HL-60/S4 treated with phorbol 12-myristate 13-acetate at 8.2 ng/mL for 4 days and 3 days (cell line): ENCODE data around the gene NPBWR2.
"Not testable (repeated sequence)": the region's sequence is repeated elsewhere in the genome, so short reads cannot be mapped to it uniquely, and the experiment has no call there.

ENCODE experiments used
- in situ Hi-C: fragments of 300-500 bp; cut with MboI; formaldehyde crosslinking; loops from 2 replicates; pipeline ENCODE4 v1.15.0; 2022; ENCODE audit warnings: low sequenced_read_pairs

NPBWR2 gene

DNA sequence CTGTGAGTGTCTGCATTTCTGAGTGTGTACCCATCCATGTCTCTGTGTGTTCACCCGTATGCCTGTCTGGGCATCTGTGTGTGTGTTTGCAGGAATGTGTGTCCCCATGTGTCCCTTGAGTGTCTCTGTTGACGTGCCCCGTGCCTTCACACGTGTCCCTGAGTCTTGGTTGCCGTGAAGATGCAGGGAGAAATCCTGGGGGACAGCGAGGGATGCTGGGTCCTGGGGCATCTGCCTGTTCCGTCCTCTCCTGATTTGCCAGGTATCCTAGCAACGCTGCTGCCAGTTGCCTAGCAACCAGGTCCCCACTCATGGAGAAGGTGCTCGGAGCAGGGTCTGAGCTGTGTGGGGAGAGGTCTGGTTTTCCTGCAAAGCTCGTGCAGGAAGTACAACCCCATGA, 17.2 kb downstream of the NPBWR2 start:
- in situ Hi-C loops: no loop called here

DNA sequence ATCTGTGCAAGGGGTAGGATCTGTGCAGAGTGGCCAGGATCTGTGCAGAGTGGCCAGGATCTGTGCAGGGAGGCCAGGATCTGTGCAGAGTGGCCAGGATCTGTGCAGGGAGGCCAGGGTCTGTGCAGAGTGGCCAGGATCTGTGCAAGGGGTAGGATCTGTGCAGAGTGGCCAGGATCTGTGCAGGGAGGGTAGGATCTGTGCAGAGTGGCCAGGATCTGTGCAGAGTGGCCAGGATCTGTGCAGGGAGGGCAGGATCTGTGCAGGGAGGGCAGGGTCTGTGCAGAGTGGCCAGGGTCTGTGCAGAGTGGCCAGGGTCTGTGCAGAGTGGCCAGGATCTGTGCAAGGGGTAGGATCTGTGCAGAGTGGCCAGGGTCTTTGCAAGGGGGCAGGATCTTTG, 18.8 kb downstream of the NPBWR2 start:
- in situ Hi-C loops: not testable (repeated sequence)

DNA sequence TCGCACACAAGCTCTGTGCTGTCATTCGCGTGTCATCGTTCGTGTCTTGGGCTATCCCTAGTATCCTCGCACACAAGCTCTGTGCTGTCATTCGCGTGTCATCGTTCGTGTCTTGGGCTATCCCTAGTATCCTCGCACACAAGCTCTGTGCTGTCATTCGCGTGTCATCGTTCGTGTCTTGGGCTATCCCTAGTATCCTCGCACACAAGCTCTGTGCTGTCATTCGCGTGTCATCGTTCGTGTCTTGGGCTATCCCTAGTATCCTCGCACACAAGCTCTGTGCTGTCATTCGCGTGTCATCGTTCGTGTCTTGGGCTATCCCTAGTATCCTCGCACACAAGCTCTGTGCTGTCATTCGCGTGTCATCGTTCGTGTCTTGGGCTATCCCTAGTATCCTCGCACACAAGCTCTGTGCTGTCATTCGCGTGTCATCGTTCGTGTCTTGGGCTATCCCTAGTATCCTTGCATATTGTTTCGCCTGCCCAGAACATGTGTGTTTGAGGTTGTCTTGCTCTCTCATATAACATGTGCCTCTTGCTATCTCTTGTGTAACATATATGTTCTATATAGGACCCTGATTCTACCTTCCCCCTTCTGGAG, 20.0 kb downstream of the NPBWR2 start:
- in situ Hi-C loops: not testable (repeated sequence)

DNA sequence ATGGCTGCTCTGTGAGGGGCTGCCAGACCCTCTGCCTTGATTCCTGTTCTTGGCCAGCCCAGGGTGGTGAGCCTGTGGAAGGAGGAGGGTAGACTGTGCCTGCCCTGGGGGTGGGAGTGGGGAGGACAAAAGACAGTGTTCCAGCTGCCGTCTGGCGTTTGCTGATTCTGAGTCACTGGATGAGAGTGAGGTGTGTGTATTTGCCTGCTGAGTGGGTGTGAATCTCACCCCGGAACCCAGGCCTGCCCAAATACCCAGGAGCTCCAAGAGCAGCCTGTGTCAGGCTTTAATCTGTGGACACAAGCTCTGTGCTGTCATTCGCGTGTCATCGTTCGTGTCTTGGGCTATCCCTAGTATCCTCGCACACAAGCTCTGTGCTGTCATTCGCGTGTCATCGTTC, 20.6 kb downstream of the NPBWR2 start:
- in situ Hi-C loops: no loop called here

DNA sequence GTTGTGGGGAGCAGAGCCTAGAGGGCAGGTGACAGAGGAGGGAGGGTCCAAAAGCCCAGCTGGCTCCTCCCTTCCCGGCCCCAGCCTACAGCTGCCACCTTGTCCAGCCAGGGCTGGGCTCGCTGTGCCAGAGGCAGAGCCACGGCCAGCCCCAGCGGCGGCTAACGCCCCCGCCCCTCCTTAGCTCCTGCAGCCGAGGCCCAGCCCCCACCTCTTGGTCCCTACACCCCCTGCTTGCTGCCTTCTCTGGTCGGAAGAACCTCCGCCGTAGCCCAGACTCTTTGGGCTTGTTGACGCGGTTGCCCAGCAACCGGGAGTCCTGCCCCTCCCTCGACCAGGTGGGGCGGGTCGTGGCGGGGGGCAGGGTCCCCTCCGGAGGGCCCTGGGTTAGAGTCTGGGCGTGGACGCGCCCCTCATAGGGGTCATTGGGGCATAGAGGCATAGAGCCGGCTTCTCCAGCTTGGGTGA, 22.6 kb downstream of the NPBWR2 start:
- in situ Hi-C loops: no loop called here

DNA sequence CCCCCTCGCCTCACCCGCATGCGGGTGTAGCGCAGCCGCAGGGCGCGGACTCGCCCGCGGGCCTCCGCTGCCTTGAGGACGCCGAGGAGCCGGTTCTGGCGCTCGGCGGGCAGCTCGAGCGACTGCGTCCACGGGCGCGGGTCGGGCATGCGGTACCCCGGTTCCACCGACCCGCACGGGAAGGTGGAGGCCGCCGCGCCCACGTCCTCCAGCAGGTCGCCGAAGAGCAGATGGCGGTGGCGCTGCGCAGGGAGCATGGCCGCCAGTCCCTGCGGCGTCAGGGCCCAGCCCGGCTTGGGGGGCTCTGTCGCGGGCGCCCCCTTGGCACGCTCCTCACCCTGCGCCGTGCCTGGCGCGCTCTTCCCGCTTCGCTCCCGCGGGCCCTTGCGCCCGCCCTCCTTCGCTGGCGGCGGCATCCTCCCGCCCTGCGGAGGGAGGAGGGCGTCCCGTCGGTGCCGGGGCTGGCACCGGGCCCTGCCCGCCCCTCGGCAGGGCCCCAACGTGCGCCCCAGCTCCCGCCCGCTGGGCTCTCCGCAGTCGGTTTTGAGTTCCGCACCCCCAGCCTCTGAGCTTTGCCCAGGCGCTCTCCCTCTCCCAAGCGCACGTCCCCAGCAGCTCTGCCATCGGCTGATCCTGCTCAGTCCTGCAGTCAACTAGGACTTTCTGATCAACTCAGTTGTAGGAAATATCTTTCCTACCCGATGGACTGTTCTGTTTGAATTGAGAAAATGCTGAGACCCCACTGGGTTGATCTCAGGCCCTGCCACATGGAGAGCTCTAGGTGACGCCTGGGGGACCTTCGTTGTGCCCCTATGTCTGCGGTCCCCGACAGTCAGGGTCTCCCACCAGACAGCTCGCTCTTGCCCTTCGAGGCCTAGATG, 23.3 kb downstream of the NPBWR2 start, which contains the start of gene LKAAEAR1:
Gene LKAAEAR1 (minus strand): TSS at position 595 of the 881 bp plus-strand sequence. CDS start 179 bp downstream, at position 416.
- in situ Hi-C loops: no loop called here

DNA sequence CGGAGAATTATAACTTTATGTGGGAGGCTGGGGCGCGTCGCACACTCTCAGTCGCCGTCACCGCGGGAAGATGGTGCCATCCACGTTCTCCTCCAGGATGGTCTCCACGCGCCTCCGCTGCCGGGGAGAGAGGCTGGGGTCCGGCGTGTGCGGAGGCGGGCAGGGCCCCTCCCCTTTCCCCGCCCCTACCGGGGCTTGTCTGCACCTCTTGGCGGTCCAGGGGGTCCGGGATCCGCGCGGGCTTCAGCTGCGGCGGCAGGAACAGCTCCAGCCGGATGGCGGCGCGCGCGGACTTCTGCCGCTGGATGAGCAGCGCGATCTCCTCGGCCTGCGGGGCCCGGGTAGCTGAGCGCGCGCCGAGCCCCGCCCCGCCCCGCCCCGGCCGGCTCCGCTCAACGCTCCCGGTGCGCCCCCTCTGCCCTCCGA, 24.0 kb downstream of the NPBWR2 start:
- in situ Hi-C loops: no loop called here

DNA sequence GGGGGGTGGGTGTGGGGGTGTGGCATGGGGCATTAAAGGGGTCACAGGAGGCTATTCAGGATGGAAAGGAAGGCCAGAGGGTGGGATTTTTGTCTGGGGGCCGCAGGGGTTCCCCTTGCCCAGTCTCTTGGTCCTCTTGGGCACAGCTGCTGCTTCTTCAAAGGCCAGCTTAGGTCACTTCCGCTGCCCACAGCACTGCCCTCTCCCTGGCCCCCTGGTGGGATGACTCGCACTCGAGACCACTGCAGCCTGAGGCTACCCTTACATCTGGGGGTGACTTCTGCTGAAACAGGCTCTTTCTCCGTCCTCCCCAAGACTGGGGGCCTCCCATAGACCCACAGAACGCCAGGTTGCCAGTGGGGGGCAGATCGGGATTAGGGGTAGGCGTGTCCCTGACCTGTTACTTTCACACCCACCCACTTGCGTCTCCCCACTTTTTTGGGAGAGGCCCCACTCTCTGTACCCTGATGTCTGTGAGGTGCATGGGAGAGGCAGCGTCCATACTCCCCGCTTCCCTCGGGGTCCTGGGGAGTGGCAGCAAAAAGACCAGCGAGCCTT, 24.5 kb downstream of the NPBWR2 start:
- in situ Hi-C loops: no loop called here

DNA sequence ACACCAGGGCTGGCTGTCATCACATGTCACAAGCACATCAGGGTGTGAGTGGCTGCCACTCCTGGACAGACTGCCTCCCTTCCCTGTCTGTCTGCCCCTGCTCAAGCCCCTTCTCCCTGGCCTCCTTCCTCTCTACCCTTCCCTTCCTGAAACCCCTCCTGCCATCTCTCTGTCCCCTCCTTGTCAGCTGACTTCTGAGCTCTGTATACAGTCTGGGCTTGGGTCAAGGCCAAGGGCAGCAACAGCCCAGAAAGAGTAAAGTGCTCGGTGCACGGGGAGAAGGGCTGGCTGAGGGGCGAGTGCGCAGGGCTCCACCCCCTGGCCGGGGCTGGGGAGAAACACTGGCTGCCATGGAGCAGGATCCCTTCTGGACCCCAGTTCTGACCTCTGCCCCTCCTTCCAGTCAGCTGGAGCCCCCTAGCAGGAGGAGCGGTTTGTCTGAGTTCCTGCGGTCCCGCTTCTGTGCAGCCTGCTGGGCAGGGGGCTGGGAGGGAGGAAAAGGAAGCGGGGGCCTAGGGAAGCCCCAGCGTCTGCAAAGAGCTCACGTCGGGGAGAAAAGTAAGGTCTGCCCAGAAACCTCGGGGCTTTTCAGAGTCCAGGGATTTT, 25.1 kb downstream of the NPBWR2 start:
- in situ Hi-C loops: no loop called here

DNA sequence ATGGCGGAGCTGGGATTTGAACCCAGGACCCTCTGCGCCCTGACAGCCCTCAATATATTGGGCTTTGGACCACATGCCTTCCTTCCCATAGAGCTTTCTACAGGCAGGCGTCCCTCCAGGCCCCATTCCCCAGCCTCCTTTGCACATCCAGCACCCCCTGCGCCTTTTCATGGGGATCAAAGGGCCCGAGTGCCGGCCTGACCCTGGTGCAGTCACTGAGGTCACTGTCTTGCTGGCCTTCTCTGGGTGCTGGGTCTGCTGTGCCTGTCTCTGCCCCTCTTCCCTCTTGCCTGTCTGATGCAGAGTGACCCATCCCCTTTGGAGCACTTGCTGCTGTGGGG, 25.8 kb downstream of the NPBWR2 start:
- in situ Hi-C loops: no loop called here

DNA sequence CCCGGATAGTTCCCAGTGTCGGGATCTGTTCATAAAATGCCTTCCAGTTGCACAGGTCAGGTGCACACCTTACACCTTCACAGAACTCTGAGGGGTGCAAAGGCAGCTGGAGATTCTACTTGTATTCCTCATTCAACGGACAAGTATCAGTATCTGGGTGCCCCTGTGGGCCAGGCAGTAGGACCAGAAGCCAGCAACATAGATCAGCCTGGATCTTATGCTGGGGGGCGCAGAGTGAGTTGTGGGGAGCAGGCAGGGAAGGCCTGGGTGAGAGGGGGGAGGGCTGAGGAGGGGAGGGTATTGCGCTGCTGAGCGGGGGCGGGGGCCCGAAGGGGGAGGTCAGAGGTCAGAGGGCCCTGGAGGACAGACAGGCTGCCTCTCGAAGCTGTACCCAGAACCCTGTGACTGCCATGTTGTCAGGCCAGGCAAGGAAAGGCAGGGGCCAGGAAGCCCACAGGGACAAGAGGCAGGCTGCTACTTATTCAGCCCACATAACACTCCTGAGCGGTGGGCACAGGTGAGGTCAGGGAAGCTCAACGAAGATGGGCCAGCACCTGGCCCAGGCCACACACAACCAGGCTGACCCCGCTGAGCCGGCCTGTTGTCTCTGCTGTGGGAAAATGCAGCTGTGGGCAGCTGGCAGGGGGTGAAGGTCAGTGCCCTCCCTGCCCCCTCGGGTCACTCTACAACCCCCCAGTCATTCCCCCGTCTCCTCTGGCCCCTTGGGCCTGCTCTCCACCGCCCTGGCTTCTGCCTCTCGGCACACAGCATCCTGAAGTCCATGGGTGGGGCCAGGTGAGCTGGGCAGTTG, 26.3 kb downstream of the NPBWR2 start:
- in situ Hi-C loops: no loop called here

DNA sequence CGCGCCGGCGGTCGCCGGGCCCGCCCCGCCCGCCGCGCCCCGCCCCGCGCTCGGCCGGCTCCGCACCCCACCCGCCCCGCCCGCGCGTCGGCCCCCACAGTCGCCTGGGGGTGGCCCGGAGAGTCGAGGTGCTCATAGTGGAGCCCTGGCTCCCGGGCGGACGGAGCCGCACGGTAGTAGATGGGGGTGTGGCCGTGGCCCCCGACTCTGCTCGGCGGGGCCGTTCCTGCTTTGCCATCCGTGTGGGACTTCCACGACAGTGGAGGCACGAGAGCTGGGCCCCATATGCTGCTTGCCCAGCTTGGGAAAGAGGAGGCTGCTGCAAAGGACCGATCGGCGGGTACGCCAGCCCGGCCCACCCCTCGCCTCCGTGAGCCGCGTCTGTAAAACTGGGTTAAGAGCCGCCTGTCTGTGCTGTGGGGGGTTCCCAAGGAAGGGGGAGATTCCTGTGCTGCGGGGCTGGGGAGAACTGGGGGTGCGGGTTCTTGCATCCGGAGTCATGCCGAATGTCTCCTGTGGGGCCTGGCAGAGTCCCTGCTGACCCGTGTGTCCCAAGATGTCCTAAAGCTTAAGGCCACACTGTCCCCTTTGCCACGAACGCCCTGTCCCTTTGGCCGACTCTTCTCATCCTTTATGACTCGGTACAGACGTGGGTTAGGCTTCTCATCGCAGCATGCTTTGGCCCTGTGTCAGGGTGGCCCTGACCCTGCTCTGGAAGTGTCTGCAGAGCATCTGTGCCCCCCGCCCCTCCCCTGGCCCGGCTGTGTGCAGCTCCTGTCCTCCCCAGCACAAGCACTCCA, 27.2 kb downstream of the NPBWR2 start, which contains the start of gene OPRL1:
Gene OPRL1 (plus strand): TSS at position 70 of the 800 bp plus-strand sequence. CDS start 12,639 bp downstream, outside the sequence.
- in situ Hi-C loops: no loop called here

DNA sequence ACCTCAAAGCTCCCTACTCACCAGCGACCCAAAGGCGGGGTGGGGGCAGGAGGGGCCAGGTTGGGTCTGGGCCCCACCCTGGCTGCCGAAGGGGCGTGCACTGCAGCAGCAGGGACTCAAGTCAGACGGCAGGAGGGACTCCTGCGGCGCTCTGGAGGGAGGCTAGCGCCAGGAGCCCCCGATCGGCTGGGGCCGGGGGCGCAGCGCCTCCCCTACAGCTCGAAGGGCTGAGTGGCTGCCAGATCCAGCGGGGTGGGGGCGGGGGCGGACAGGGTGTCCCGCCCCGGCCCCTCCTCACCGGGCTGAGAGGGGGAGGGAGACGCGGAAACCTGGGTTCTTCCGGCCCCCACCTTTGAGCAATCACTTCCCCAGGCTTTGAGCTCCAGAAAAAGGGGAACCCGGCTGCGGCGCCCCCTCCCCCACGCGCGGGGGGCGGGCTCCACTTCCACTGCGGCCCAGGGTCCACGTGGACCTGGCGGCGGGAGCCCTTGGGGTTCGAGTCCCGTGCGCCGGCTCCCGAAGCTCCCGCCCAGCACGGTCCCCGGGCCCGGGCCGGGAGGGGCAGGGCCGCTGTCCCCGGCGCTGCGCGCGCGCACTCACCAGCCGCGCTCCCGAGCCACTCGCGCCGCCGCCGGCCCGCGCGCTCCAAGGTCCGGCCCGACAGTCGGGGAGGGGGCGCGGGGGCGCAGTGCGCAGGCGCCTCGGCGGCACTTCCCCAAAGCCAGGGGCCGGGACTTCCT, 27.9 kb downstream of the NPBWR2 start, which contains the start of gene RGS19:
Gene RGS19 (minus strand): TSS at position 246 of the 740 bp plus-strand sequence. CDS start 2,632 bp downstream, outside the sequence.
- in situ Hi-C loops: no loop called here

DNA sequence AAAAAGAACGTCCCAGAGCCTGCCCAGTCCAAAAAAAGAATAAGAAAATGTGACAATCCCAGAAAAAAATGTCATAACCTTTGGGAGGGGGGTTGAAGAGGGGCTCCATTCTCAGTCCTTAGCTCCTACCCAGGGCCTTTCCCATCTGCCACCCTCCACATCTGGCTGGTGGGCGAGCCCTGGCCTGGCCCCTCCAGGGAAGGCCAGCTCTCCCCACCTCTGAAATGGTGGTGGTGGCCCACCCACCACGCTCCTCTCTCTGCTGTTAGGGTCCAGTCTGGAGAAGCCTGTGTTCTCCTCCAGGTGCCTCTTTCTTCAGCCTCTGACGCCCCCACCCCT, 28.5 kb downstream of the NPBWR2 start:
- in situ Hi-C loops: no loop called here

DNA sequence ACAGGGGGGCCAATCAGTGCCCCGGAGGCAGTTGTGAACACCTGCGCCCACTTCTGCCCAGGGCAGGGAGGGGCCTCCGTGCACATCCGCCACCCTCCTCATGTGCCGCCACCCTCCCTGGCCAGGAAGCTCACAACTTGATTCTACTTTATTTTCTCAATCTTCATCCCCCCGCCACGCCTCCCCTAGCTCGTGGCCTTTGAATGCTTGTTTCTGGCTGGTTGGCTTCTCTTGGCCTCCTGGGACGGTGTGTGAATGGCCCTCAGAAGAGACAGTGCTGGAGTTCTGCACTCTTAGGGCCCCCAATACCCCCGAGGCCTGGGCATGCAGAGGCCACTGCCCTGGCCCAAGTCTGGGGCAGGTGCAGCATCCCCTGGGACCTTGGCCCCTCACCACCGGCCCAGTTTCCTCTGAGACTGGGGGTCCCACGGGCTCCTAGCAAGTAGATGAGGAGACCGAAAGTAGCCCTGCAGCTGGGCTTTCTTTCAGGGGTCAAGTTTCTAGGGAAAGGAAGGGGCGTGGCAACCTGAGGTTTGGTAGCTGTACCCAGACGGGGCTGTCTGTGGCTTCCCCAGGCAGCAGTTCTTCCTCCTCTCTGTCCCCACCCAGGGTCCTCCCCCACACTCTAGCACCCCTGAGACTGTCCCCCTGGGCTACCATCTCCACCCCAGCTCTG, 29.4 kb downstream of the NPBWR2 start:
- in situ Hi-C loops: no loop called here

DNA sequence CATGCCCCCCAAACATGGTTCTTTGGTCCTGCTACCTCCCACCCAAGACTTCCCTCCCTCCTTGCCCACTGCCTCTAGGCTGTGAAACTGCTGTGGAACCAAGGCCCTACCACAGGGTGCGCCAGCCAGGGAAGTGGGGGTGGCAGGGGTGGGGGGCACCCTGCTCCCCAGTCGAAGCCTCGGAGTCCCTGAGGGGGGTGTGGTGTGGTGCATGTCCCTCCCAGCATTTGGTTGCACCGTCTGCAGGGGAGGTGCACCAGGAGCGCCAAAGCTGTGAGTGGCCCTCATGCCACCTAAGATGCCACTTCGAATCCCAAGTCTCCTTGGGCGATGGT, 29.9 kb downstream of the NPBWR2 start:
- in situ Hi-C loops: no loop called here

DNA sequence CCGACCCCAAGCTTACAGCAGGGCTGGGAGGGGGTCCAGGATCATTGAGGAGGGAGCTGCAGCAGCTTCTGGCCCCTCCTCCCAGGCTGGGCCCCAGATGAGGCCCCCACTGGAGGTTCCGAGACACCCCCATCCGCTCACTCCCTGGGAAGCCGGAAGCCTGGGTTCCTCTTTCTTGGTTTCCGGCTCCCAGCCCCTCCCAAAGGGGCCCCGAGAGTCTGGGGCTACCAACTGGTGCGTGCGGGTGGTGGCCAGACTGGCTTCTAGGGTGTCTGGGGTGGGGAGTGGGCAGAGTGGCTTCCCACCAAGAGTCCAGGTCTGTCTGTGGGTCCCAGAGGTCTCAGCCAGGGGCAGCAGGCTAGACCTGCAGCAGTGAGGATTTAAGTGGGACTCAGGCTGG, 30.3 kb downstream of the NPBWR2 start:
- in situ Hi-C loops: no loop called here
